Measurements from ENCODE around the gene APBB2.

The APBB2 gene

GRCh38 chr4:41110050-41110449 lies 104.3 kb downstream of the APBB2 start:
- FAIRE-seq, result no peak

GRCh38 chr4:41108481-41108880 lies 105.9 kb downstream of the APBB2 start:
- DNase-seq (ENCODE audit: insufficient read length, low spot score) (no peak), FAIRE-seq (no peak)

More at GRCh38 chr4:41110050-41110449, 104.3 kb downstream of the APBB2 start:
- DNase-seq (ENCODE audit: insufficient read length, low spot score), result no peak

GRCh38 chr4:41106694-41107419 lies 107.5 kb downstream of the APBB2 start:
- DNase-seq (ENCODE audit: insufficient read length, low spot score), result no peak
- FAIRE-seq, result no peak

GRCh38 chr4:41106081-41106480 lies 108.3 kb downstream of the APBB2 start:
- DNase-seq (ENCODE audit: insufficient read length, low spot score), result no peak
- FAIRE-seq, result no peak

- no peak for DNase-seq (ENCODE audit: insufficient read length, low spot score)
- no peak for FAIRE-seq
These were observed 110.2 kb downstream of the APBB2 start for GRCh38 chr4:41104155-41104554.

GRCh38 chr4:41103657-41104056 lies 110.7 kb downstream of the APBB2 start:
- no peak for FAIRE-seq
- no peak for DNase-seq (ENCODE audit: insufficient read length, low spot score)

- no peak for FAIRE-seq
- DNase-seq (ENCODE audit: insufficient read length, low spot score), result no peak
These were observed 111.8 kb downstream of the APBB2 start for GRCh38 chr4:41102414-41103092.

GRCh38 chr4:41098093-41099048 lies 116.0 kb downstream of the APBB2 start:
- no peak for FAIRE-seq
- no peak for DNase-seq (ENCODE audit: insufficient read length, low spot score)

- FAIRE-seq, result no peak
- DNase-seq (ENCODE audit: insufficient read length, low spot score), result no peak
These were observed 118.4 kb downstream of the APBB2 start for GRCh38 chr4:41095973-41096372.

GRCh38 chr4:41095192-41095872 lies 119.0 kb downstream of the APBB2 start:
- no peak for DNase-seq (ENCODE audit: insufficient read length, low spot score)
- no peak for FAIRE-seq

GRCh38 chr4:41092128-41092527 lies 122.2 kb downstream of the APBB2 start:
- DNase-seq (ENCODE audit: insufficient read length, low spot score) (no peak), FAIRE-seq (no peak)

GRCh38 chr4:41081847-41082246 lies 132.5 kb downstream of the APBB2 start:
- DNase-seq (ENCODE audit: insufficient read length, low spot score) (no peak), FAIRE-seq (no peak)

- DNase-seq (ENCODE audit: insufficient read length, low spot score) (no peak), FAIRE-seq (no peak)
These were observed 133.4 kb downstream of the APBB2 start for GRCh38 chr4:41080976-41081375.

- no peak for DNase-seq (ENCODE audit: insufficient read length, low spot score)
These were observed 134.3 kb downstream of the APBB2 start for GRCh38 chr4:41079881-41080560.

GRCh38 chr4:41077628-41078027 lies 136.7 kb downstream of the APBB2 start:
- FAIRE-seq, result no peak

More at GRCh38 chr4:41079881-41080560, 134.3 kb downstream of the APBB2 start:
- FAIRE-seq, result no peak

GRCh38 chr4:41076481-41076880 lies 137.9 kb downstream of the APBB2 start:
- FAIRE-seq, result no peak
- DNase-seq (ENCODE audit: insufficient read length, low spot score), result no peak

More at GRCh38 chr4:41077628-41078027, 136.7 kb downstream of the APBB2 start:
- DNase-seq (ENCODE audit: insufficient read length, low spot score), result no peak

GRCh38 chr4:41074215-41074614 lies 140.1 kb downstream of the APBB2 start:
- DNase-seq (ENCODE audit: insufficient read length, low spot score) (no peak), FAIRE-seq (no peak)

- DNase-seq (ENCODE audit: insufficient read length, low spot score), result no peak
These were observed 142.1 kb downstream of the APBB2 start for GRCh38 chr4:41072021-41072777.

More at GRCh38 chr4:41072021-41072777, 142.1 kb downstream of the APBB2 start:
- no peak for FAIRE-seq

Measured in GM19239 (cell line).